Testis (tissue), 3 donors: ENCODE data around the gene TAF1B. TPM values are rescaled to one million over a fixed set of nuclear protein-coding genes. Genes with fewer than 3 reads are reported as not detected.

Source experiments
- DNase-seq: peaks from one replicate; pipeline ENCODE4 v3.0.0-alpha.2; 2019
- H3K27ac ChIP-seq, 2 donors: fragments of 200-600 bp; sonication (generic); one replicate each; pipeline ENCODE4 v1.5.1; 2019
- H3K27me3 ChIP-seq: fragments of 200-600 bp; sonication (generic); one replicate; pipeline ENCODE4 v1.5.1; 2019
- H3K36me3 ChIP-seq: fragments of 200-600 bp; sonication (generic); one replicate; pipeline ENCODE4 v1.5.1; 2017; ENCODE audit warnings: low read depth; ENCODE audit errors: missing control alignments
- H3K4me1 ChIP-seq: fragments of 200-600 bp; sonication (generic); one replicate; pipeline ENCODE4 v1.5.1; 2019
- H3K4me3 ChIP-seq, 2 donors: fragments of 200-600 bp; sonication (generic); one replicate each; pipeline ENCODE4 v1.5.1; 2017 to 2019
- H3K9me3 ChIP-seq: fragments of 200-600 bp; sonication (generic); one replicate; pipeline ENCODE4 v1.5.1; 2017
- POLR2A ChIP-seq: fragments of 450-650 bp; IDR thresholded peaks from one replicate; pipeline ENCODE4 v1.6.1; 2017; ENCODE audit warnings: antibody characterized with exemption, mild to moderate bottlenecking, moderate library complexity
- WGBS, 2 donors: methylation state at CpG; one replicate each; pipeline ENCODE4 v1.1.5; 2018; 5-methylcytosine and 5-hydroxymethylcytosine counted together
- intact Hi-C: fragments of 100-400 bp; cut with DNase I; formaldehyde crosslinking; loops from one replicate; pipeline ENCODE4 v1.15.1; 2023; ENCODE audit warnings: low total_unique reads
- polyA plus RNA-seq: library from polyadenylated mRNA; stranded (reverse); fragments of 350-450 nt; fragmentation: Illumina TruSeq; extraction: RNeasy Lipid Tissue Mini Kit (QIAGEN cat#74804); gene quantifications from one replicate; pipeline ENCODE4 v1.2.3, GENCODE V29; 2014; ENCODE audit warnings: low read depth, low replicate concordance; ENCODE audit not compliant: insufficient read depth
- total RNA-seq, 2 donors: library from RNA; depleted of rRNA; stranded (reverse); fragments of >200 nt; gene quantifications; one replicate each; pipeline ENCODE4 v1.2.3, GENCODE V29; 2016
- TF ChIP-seq, protein P1 (sequence below), 3 experiments: fragments of 450-650 bp in 2 of 3; fragments of 200-600 bp in 1 of 3; sonication (generic) in 1 of 3; IDR thresholded peaks; one replicate each; pipeline ENCODE4 v1.5.1; 2016 to 2019; ENCODE audit warnings: antibody characterized with exemption in 3 of 3, mild to moderate bottlenecking in 2 of 3, moderate library complexity in 1 of 3

TAF1B gene
- total and polyA plus RNA-seq, 3 donors from 2014 or later = 13.3 to 22.0 (median 22.0) TPM

DNA sequence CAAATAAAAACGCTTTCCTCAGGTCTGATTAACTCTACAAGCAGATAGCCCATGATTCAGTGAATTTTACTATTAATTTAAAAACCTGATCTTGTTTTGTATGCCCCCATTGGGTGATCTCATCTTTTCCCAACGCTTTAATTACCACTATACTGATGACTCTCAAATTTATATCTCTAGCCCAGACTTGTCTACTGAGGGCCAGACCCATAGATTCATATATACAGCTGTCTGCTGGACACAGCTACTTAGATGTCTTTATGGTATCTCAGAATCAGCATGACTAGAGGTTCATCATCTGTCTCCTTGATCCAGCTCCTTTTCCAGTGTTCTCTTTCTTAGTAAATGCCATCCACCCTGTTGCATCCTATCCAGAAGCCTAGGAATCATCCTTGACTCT lies 33.8 kb downstream of the TAF1B start:
- H3K4me1 ChIP-seq = no peaks in the 10 kb centered on the region
- H3K27me3 ChIP-seq = no peaks in the 10 kb centered on the region
- 66 to 68% methylated on average over 2 of the region's 2 CpGs for WGBS, 2 donors
- DNase-seq = no peak
- H3K36me3 ChIP-seq = no peaks in the 10 kb centered on the region
- intact Hi-C loops = no loop called here
- TF ChIP-seq, protein P1, sequence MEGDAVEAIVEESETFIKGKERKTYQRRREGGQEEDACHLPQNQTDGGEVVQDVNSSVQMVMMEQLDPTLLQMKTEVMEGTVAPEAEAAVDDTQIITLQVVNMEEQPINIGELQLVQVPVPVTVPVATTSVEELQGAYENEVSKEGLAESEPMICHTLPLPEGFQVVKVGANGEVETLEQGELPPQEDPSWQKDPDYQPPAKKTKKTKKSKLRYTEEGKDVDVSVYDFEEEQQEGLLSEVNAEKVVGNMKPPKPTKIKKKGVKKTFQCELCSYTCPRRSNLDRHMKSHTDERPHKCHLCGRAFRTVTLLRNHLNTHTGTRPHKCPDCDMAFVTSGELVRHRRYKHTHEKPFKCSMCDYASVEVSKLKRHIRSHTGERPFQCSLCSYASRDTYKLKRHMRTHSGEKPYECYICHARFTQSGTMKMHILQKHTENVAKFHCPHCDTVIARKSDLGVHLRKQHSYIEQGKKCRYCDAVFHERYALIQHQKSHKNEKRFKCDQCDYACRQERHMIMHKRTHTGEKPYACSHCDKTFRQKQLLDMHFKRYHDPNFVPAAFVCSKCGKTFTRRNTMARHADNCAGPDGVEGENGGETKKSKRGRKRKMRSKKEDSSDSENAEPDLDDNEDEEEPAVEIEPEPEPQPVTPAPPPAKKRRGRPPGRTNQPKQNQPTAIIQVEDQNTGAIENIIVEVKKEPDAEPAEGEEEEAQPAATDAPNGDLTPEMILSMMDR (IDR thresholded peaks at IDR 0.05) = no peak
- TF ChIP-seq POLR2A = no peak
- H3K4me3 ChIP-seq = no peak overlapping the region
- no peaks in the 10 kb centered on the region for H3K9me3 ChIP-seq
- no peak overlapping the region for H3K27ac ChIP-seq

DNA sequence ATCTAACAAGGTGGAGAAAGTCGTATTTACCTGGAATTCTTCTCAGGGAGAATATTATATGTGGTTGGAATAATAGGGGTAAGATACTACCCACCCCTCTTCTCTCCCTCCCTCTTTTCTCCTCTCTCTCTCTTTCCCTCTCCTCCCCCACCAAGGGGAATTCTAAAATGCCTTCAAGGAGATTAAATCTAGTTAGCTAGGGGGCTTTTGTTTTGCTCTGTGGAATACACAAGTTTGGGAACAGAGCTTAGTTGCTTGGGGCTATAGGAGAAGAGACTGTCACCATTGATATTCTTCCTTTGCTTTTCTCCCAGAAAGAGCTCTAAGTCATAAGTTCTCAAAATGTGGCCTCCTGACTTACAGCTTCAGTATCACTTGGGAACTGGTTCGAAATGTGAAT lies 34.5 kb downstream of the TAF1B start:
- WGBS, 2 donors = 89 to 96% methylated on average over 2 of the region's 2 CpGs
- Histone ChIP-seq H3K4me1 (no peaks in the 10 kb centered on the region), H3K36me3 (no peaks in the 10 kb centered on the region), H3K9me3 (no peaks in the 10 kb centered on the region), H3K27ac (no peak overlapping the region), H3K4me3 (no peak overlapping the region), H3K27me3 (no peaks in the 10 kb centered on the region)
- DNase-seq = no peak
- TF ChIP-seq, protein P1 (IDR thresholded peaks at IDR 0.05) = no peak
- no peak for TF ChIP-seq POLR2A
- intact Hi-C loops = no loop called here

DNA sequence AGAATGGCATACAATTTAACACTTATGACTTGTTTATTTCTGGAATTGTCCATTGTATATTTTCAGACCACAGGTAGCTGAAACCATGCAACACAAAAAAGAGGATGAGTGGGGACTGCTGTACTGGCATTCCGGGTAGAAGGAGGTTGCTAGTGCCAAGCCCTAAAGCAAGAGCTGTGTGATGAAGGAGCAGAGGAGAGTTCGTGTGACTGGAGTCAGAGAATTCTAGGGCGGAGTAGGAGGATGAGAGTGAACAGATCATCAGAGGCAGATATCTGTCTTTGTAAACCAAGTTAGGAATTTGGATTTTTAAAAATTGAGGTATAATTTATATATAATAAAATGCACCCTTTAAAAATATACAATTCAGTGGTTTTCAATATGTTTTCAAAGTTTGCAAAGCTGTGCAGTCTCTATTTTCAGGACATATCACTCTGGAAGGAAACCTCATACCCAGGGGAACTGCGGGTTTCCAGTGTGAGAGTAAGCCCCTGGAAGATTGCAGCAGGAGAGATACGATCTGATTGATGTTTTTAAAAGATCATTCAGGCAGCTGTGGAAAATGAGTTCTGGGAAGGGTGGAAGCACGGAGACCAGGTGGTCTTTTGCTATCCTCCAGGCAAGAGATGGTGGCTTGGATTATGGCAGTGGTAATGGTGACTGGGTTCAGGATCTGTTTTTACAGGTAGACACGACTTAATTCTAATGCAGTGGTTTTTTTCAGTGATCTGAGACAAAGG lies 36.4 kb downstream of the TAF1B start:
- no peaks in the 10 kb centered on the region for H3K9me3 ChIP-seq
- intact Hi-C loops = no loop called here
- no peaks in the 10 kb centered on the region for H3K27me3 ChIP-seq
- no peaks in the 10 kb centered on the region for H3K4me1 ChIP-seq
- H3K36me3 ChIP-seq = no peaks in the 10 kb centered on the region
- DNase-seq = no peak
- 90 to 91% methylated on average over 7 of the region's 7 CpGs for WGBS, 2 donors
- H3K4me3 ChIP-seq = no peak overlapping the region
- H3K27ac ChIP-seq = no peak overlapping the region
- TF ChIP-seq, protein P1 (IDR thresholded peaks at IDR 0.05) = no peak
- TF ChIP-seq POLR2A = no peak

DNA sequence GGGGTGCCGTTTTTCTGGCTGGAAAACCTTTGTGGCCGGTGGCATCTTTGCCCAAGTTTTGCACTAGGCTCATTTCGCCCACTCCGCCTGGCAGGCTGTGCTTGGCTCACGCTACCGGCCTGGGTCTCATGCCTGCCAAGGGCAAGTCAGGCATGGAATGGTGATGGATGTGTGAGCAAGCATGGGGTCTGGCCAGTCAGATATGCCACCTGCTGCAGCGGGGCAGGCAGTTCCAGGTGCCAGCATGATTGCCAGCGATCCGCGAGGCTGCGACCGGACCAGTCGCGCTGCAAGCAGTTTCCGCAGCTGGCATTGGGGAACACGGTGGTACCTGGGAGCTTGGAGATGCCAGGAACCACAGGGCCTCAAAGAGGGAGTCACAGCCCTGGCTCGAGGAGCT lies 40.6 kb downstream of the TAF1B start:
- no peak overlapping the region for H3K27ac ChIP-seq
- H3K4me3 ChIP-seq = no peak overlapping the region
- H3K27me3 ChIP-seq = no peaks in the 10 kb centered on the region
- no peaks in the 10 kb centered on the region for H3K36me3 ChIP-seq
- WGBS, 2 donors = 90 to 95% methylated on average over 16 of the region's 17 CpGs
- H3K9me3 ChIP-seq = no peaks in the 10 kb centered on the region
- TF ChIP-seq POLR2A = no peak
- TF ChIP-seq, protein P1 (IDR thresholded peaks at IDR 0.05) = no peak
- DNase-seq = no peak
- intact Hi-C loops = no loop called here
- no peaks in the 10 kb centered on the region for H3K4me1 ChIP-seq

DNA sequence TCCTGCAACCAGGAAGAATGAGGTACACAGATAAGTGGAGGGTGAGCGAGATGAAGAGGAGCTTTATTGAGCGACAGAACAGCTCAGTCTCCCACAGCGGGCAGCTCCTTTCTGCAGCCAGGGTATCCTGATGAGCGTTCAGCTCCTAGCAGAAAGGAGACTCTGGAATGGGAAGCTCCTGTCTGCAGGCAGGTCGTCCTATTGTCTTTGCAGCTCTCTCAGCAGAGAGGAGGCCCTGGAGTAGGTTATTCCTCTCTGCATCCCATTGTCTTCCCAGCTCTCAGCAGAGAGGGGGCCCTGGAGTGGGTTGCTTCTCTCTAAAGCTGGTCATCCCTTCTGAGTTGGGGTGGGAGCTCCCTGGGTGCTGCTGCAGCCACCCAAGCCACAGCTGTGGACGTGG lies 41.2 kb downstream of the TAF1B start:
- no peak overlapping the region for H3K27ac ChIP-seq
- H3K27me3 ChIP-seq = no peaks in the 10 kb centered on the region
- TF ChIP-seq, protein P1 (IDR thresholded peaks at IDR 0.05) = no peak
- no peak for DNase-seq
- 94 to 96% methylated on average over 5 to 6 of the region's 6 CpGs for WGBS, 2 donors
- no peaks in the 10 kb centered on the region for H3K36me3 ChIP-seq
- intact Hi-C loops = no loop called here
- H3K4me3 ChIP-seq = no peak overlapping the region
- no peaks in the 10 kb centered on the region for H3K9me3 ChIP-seq
- no peaks in the 10 kb centered on the region for H3K4me1 ChIP-seq
